SK-N-DZ (cell line): ENCODE measurements around the gene SLC9B2.
A peak's percentile ranks its signal among the peaks of the same experiment; 100 is the strongest.
"Not testable (repeated sequence)": the region's sequence is repeated elsewhere in the genome, so short reads cannot be mapped to it uniquely, and the experiment has no call there.

Experiments
- DNase-seq: peaks from one replicate; pipeline ENCODE4 v3.0.0-alpha.2; 2015; ENCODE audit warnings: low spot score

SLC9B2 gene

DNA sequence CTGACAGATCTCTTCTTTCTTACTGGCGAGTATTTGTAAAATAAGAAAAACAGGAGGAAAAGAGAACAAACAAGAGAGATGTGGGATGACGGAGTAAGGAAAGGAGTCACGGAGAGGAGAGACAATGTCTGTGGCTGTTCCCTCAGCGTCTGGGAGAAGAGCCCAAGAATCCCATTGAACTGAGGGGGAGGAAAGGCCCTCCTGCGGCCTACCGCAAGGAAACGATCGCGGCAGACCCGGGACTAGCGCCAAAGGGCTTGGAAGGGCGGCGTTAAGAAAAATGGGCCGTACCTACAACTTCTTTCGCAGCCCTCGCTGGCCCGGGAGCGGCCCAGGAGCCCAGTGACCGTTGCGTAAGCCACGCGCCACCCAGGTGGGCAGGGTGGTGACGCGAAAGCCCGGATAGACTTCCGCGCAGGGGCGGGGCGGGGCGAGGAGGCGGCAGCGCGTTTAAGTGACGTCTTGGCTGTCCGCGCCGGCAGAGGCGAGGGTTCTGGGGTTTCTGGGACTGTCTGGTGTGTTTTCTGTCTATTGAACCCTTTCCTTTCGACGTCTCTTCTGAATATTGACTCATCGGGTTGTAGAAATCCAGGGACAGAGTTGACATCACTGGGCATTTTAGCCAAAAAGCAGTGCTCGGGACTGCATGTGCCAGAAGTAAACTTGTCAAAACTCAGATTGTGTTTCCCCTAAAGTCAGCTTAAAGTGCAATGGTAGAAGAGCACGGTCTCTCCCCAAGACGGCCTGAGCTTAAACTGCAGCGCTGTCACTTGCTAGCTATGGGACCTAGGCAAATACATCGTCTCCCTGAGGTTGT, 57.0 kb downstream of the SLC9B2 start, which contains the start of gene SLC9B1:
Gene SLC9B1, minus strand, starts transcription at position 398 of the 817 bp plus-strand sequence. CDS start 27,994 bp downstream, outside the sequence.
- DNase-seq, result peak; percentile 67

DNA sequence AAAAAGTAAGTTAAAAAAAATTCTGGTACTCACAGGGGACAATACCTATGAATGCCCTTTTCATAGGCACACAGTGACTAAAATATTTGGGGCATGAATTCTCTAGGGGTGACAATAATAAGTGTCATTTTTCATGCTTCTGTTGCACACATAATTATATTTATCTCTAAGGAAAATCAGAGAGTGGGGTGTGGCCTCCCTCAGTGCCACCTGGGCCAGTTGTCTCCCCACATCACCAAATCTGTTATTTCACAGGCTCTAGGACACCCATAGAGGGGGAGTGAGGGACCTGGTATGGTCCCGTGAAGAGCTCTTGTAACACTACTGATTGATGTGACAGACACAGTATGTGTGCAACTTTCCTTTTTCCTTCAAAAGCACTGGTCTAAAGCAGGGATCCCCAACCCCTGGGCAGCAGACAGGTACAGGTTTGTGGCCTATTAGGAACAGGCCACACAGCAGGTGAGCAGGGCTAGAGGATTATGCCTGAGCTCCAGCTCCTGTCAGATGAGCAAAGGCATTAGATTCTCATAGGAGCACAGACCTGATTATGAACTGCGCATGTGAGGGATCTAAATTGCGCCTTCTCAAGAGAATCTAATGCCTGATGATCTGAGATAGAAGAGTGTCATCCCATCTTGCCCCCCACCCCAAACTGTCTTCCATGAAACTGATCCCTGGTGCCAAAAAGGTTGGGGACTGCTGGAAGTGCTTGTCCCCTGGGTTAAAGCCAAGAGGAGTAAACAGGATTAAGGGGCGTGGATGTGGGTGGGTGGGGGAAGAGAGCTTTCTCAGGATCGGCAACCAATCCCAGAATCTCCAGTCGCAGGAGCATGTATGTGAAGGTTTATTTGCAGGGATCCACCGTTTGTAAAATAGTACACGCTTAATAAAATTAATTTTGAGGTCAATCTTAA, 57.9 kb downstream of the SLC9B2 start:
- peak; percentile 11 for DNase-seq

DNA sequence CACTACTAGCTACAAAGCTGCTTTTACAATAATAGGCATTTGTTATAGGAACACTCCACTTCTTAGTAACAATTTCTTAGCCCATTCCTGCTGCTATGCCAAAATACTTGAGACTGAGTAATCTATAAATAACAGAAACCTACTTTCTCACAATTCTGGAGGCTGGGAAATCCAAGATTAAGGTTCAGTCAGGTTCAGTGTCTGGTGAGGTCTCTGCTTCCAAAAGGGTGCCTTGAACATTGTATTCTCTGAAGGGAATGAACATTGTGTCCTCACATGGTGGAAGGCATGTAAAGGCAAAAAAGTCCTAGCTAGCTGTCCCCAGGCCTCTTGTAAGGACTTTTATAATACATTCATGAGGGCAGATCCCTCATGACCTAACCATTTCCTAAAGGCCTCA, 64.0 kb downstream of the SLC9B2 start:
- no peak for DNase-seq

DNA sequence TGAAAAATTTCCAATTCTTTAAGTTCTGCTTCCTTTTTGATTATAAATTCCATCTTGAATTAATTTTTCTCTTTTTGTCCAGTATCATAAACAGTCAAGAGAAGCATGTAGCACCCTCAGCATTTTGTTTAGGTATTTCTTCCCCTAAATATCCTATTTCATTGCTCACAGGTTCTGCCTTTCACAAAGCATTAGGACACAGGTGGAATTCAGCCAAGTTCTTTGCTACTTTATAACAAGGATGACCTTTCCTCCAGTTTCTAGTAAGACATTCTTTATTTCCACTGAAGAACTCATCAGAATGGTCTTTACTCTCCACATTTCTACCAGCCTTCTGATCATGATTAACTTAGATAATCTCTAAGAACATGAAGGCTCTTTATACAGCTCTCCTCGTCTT, 64.5 kb downstream of the SLC9B2 start:
- DNase-seq, result no peak

DNA sequence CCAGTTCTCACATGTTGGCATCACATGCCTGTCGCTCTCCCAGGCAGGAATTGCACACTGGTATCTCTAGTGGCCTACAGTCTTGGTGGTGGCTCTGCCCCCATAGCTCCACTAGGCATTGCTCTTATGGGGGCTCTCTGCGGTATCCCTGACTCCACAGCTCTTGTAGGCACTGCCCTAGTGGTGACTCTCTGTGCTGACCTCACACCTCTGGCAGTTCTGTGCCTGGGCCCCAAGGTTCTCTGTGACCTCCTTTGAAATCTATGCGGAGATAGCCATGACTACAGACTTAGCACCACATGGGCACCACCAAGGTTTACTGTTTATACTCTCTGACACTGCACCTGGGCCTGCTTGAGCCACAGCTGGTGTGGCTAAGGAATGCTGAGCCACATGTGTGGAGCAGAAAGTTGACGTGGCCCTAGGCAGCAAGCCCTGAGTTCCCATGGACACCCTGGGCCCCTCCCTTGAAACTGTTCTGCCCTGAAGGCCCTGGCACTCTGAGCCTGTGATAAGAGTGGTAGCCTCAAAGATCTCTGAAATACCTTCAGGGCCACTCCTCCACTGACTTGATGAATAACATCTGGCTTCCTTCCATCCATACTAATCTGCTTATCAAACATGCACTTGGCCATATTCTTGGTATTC, 65.1 kb downstream of the SLC9B2 start:
- no peak for DNase-seq

DNA sequence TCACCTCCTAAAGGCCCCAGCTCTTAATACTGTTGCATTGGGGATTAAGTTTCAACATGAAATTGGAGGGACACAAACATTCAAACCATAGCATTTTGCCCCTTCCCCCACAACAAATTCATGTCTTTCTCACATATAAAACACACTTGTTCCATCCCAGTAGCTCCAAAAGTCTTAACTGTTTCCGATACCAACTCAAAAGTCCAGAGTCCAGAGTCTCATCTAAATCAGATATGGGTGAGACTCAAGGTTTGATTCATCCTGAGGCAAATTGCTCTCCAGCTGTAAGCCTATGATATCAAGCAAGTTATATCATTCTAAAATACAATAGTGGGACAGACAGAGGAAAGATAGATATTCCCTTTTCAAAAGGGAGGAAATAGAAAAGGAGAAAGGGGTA, 65.8 kb downstream of the SLC9B2 start:
- DNase-seq, result no peak

DNA sequence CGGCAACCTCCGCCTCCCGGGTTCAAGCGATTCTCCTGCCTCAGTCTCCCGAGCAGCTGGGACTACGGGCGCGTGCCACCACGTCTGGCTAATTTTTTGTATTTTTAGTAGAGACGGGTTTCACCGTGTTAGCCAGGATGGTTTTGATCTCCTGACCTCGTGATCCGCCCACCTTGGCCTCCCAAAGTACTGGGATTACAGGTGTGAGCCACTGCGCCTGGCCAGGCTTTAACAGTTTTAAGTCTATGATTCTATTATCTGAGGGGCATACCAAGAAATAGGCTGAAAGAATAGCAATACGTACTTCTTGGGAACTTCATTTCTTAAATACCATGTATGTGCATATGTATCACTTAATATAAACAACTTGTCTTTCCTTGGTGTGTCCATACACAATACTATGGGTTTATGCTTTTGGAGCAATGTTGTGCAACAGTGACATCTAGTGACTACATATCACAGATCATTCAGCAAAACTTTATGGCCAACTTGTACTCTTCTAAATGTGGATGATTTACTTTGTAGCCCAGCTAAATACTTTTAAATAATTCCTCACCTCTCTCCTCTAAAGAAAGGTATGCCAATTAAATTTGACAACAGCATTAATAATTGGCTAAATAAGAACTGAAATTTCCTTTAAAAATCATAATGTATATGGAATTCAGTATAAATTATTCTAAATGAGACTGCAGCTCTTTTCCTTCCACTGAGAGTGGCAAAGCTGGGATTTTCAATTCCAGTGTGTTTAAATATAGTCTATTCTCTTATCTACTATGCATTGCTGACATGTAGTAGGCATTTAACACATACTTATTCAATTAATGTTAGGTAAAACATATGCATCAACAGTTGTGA, 67.5 kb downstream of the SLC9B2 start:
- DNase-seq, result peak; percentile 51

DNA sequence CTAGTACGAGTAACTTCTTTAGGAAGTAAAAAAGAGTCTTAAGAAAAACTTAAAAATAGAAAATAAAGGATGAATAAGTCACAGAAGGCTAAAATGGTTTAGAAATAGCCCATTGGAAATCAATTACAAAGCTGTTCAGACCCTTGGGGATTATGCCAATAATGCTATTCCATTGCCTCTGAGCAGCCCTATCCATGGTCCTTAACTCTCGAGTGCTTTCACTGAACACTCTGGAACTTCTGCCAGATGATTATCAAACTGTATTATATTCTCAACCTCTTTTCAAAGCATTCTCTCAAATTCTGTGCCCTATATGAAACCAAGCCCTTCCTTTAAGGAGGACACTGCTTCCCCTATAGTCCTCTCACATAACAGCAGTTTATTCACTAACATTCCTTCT, 74.0 kb downstream of the SLC9B2 start:
- DNase-seq, result no peak

DNA sequence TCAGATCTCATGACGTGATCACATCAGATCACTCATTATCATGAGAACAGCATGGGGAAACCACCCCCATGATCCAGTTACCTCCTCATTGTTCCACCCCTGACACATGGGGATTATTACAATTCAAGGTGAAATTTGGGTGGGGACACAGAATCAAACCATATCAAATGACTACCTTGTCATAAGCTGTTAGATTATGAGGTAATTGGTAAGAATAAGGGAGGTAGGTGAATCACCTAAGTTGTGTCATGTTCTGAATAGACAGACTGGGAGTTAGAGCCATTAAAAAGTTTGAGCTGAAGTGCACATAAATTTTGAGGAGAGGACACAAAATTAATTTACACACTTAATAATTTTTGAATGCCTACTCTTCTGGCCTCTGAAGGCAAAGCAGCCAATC, 81.8 kb downstream of the SLC9B2 start:
- no peak for DNase-seq

DNA sequence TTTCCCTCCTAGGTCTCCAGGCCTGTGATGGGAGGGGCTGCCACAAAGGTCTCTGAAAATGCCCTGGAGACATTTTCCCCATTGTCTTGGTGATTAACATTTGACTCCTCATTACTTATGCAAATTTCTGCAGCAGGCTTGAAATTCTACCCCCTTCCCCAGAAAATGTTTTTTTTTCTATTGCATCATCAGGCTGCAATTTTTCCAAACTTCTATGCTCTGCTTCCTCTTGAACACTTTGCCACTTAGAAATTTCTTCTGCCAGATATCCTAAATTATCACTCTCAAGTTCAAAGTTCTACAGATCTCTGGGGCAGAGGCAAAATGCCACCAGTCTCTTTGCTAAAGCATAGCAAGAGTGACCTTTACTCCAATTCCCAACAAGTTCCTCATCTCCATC, 82.6 kb downstream of the SLC9B2 start:
- DNase-seq, result not testable (repeated sequence)

DNA sequence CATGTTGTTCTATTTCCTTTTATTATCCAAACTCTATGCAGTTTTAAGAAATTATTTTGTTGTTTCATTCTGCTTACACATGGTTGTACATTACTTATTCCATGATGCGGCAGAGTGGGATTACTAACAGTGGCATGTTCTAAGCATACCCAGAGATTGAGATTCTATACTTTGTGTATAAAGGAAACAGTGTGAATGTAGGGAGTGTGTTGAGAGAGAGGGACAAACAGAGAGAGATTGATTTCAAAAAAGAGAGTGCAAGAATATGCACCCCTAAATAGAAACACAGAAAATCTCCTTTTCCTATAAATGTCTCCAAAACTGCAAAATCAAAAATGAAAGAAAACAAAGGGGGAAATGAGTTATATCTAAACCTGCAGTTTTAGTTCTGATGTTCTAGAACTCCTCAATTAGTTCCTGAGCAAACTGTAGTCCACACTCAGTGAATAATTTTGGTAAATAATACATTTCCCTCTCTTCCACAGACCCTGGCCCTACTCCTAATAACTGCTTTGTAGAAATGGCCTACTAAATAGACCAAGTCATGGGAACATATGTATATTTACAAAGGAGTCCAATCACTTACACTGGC, 88.0 kb downstream of the SLC9B2 start:
- DNase-seq, result no peak

DNA sequence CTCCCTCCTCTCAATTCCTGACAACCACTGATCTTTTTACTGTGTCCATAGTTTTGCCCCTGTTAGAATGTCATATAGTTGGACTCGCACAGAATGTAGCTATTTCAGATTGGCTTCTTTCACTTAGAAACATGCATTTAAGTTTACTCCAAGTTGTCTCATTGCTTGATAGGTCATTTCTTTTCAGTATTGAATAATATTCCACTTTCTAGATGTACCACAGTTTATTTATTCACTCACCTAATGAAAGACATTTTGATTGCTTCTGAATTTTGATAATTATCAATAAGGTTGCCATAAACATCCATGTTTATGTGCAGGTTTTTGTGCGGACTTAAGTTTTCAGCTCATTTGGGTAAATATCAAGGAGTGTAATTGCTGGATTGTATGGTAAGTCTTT, 95.6 kb downstream of the SLC9B2 start:
- no peak for DNase-seq
